Measurements from ENCODE around the gene IQSEC1.
"Not testable (repeated sequence)": the region's sequence is repeated elsewhere in the genome, so short reads cannot be mapped to it uniquely, and the experiment has no call there.

Gene IQSEC1

DNA sequence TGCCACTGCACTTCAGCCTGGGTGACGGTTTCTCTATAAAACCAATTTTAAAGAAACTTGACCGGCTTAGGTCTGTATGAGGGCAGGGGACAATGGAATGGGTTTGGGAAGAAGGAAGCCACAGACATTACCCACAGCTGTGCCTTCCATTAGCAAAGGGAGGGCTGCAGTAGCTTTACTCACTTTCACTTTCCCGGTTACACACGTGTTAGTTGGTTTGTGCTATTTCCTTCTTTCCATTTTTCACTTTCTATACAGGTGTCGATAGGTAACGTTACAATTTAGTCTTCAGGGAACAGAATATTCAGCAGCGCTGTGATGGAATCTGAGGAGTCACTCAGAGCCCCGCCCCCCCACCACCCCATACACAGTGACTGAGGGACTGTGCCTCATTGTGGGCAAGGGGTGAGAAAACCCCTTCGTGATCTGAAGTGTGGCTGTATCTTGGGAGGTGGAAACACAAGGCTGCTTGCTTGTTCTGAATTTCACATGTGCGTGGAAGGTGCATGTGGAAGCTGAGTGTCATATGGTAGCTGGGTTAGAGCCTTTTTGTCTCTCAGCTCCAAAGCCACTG, 187.0 kb downstream of the IQSEC1 start:
- TF ChIP-seq, protein P1, sequence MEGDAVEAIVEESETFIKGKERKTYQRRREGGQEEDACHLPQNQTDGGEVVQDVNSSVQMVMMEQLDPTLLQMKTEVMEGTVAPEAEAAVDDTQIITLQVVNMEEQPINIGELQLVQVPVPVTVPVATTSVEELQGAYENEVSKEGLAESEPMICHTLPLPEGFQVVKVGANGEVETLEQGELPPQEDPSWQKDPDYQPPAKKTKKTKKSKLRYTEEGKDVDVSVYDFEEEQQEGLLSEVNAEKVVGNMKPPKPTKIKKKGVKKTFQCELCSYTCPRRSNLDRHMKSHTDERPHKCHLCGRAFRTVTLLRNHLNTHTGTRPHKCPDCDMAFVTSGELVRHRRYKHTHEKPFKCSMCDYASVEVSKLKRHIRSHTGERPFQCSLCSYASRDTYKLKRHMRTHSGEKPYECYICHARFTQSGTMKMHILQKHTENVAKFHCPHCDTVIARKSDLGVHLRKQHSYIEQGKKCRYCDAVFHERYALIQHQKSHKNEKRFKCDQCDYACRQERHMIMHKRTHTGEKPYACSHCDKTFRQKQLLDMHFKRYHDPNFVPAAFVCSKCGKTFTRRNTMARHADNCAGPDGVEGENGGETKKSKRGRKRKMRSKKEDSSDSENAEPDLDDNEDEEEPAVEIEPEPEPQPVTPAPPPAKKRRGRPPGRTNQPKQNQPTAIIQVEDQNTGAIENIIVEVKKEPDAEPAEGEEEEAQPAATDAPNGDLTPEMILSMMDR (conservative IDR thresholded peaks at IDR 0.05; ENCODE audit: low read depth) = no peak
- H3K27ac ChIP-seq = no peak overlapping the region
- DNase-seq (ENCODE audit: low spot score) = no peak
- ChIA-PET POLR2A (ENCODE audit: low non-redundant PET) (no interaction called here), CTCF (no interaction called here)

DNA sequence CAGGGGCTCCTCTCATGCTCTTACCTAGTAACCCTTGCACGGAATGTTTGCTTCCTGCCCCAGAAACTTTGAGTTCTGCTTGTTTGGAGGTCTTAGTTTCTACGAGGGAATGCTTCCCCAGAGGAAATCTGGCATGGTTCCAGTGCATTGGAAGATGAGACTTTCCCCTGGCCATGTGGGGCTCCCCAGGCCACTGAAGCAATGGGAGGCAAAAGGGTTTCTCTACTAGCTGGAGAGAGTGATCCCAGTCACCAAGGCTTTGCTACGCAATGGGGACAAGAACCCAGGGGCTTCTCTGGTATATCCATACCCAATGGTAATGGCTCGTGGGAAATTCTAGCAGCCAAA, 187.7 kb downstream of the IQSEC1 start:
- POLR2A ChIA-PET (ENCODE audit: low non-redundant PET) = no interaction called here
- no peak overlapping the region for H3K27ac ChIP-seq
- CTCF ChIA-PET = no interaction called here
- TF ChIP-seq, protein P1 (conservative IDR thresholded peaks at IDR 0.05; ENCODE audit: low read depth) = no peak
- DNase-seq (ENCODE audit: low spot score) = no peak

DNA sequence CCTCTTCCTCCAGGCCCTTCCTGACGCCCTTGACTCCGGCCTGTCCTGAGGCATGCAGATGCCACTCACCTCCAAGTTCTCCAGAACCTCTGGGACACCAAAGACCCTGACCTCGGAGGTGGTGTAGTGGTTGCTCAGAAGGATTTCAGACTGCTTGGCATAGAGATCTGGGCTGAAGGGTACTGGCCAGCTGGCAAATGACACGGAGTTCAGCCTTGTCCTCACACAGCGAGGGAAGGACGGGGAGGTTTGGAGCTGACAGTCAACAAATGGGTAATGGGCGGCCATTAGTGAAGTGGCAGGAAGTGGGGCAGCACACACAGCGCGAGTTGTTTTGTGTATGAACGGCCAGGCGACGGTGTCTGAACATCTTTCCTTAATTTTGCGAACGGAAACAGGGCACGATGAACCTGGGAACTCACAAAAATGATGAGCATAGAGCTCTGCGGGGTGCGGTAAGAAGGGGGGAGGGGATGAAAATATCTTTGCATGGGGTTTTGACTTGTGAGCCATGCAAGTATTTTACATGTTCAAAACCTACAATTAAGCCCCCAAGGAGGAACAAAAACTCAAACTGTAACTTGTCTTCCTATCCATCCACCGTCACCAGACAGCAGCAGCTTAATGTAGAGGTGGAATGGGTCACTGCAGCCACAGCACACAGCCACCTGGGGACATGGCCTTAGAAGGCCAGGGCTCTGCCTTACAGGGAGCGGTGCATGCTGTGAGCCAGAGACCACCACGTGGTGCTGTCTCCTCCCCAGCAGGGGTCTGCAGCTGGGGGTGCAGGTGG, 188.2 kb downstream of the IQSEC1 start:
- H3K27ac ChIP-seq = no peak overlapping the region
- no peak for DNase-seq (ENCODE audit: low spot score)
- ChIA-PET POLR2A (ENCODE audit: low non-redundant PET) (no interaction called here), CTCF (interaction anchor here (0.5 kb wide), 2 partner anchors 9 to 706 kb away, joined by 3 read pairs; no protein-coding TSS in a partner anchor)
- TF ChIP-seq, protein P1 (conservative IDR thresholded peaks at IDR 0.05; ENCODE audit: low read depth) = no peak

DNA sequence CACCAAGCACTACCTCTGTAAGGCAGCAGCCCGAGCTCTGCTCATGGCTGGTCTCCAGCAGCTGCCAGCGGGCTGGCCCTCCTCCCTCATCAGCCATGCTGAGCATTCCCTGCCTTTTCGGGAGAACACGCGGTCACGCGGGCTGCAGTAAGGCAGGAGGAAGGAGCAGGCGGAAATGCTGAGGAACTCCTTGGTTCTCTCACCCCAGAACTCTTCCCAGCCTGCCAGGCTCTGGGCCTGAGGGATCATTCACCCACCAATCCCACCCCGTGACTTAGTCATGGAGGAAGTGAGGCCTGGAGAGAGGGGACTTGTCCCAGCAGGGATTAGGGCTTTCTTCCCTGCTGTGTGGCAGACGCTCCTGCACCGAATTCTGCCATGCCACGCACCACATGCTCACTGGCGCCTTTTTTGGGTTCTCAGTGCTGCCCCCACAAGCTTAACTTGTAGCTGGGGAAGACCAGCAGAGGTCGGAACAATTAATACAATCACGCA, 189.0 kb downstream of the IQSEC1 start:
- no peak for DNase-seq (ENCODE audit: low spot score)
- ChIA-PET POLR2A (ENCODE audit: low non-redundant PET) (no interaction called here), CTCF (interaction anchor here (0.7 kb wide), 1 partner anchor 16 kb away, joined by 3 read pairs; no protein-coding TSS in a partner anchor)
- TF ChIP-seq, protein P1 (conservative IDR thresholded peaks at IDR 0.05; ENCODE audit: low read depth) = no peak
- no peak overlapping the region for H3K27ac ChIP-seq

DNA sequence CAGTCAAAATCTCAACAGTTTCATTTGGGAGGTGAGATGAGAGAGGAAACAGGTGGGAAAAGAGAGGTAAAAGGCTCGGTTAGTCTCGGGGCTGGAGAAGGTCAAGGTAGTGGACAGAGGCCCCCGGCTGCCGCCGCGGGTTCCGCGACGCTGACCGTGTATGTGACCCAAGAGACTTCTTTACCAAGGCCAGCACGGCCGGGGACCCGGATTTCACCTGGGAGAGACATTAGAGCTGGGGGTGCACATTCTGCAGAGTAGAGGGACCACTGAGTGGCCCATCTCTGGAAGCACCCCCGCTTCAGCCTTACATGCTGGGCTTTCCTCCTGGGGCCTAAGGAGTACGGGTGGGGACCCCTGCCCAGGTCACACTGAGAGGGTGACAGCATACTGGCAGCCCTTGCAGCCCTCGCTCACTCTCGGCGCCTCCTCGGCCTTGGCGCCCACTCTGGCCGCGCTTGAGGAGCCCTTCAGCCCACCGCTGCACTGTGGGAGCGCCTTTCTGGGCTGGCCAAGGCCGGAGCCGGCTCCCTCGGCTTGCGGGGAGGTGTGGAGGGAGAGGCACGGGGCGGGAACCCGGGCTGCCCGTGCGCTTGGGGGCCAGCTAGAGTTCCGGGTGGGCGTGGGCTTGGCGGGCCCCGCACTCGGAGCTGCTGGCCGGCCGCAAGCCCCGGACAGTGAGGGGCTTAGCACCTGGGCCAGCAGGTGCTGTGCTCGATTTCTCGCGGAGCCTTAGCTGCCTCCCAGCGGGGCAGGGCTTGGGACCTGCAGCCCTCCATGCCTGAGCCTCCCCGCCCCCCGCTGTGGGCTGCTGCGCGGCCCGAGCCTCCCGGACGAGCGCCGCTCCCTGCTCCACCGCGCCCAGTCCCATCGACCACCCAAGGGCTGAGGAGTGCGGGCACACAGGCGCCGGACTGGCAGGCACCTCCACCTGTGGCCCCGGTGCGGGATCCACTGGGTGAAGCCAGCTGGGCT, 190.6 kb downstream of the IQSEC1 start:
- ChIA-PET CTCF (no interaction called here), POLR2A (ENCODE audit: low non-redundant PET) (no interaction called here)
- H3K27ac ChIP-seq = no peak overlapping the region
- TF ChIP-seq, protein P1 (conservative IDR thresholded peaks at IDR 0.05; ENCODE audit: low read depth) = no peak
- DNase-seq (ENCODE audit: low spot score) = no peak

DNA sequence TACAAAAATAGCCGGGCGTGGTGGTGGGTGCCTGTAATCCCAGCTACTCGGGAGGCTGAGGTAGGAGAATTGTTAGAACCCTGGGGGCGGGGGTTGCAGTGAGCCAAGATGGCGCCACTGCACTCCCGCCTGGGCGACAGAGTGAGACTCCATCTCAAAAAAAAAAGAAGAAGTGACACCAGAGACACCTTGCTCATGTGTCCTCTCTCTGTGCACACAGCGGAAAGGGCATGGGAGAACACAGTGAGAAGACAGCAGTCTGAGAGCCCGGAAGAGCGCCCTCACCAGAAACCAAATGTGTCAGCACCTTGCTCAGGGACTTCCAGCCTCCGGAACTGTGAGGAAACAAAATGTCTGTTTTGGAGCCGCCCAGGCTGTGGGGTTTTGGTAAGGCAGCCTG, 191.4 kb downstream of the IQSEC1 start:
- CTCF ChIA-PET; H3K27ac ChIP-seq; DNase-seq (ENCODE audit: low spot score); POLR2A ChIA-PET (ENCODE audit: low non-redundant PET): not testable (repeated sequence)
